Omental fat pad (tissue), 4 donors: ENCODE results near the gene SDE2. TPM values are rescaled to one million over a fixed set of nuclear protein-coding genes. Genes with fewer than 3 reads are reported as not detected.
"Not testable (repeated sequence)": the region's sequence is repeated elsewhere in the genome, so short reads cannot be mapped to it uniquely, and the experiment has no call there.

ENCODE experiments used
- ATAC-seq: fragments of 150-250 bp; one replicate; pipeline ENCODE4 v1.9.1; 2016; ENCODE audit warnings: mild to moderate bottlenecking, moderate library complexity; ENCODE audit not compliant: low FRiP score
- DNase-seq: peaks from one replicate; pipeline ENCODE4 v3.0.0-alpha.2; 2019; ENCODE audit warnings: low spot score
- CTCF ChIP-seq, 3 donors: fragments of 450-650 bp; IDR thresholded peaks; one replicate each; pipeline ENCODE4 v1.5.1; 2016 to 2017; ENCODE audit warnings: antibody characterized with exemption in 3 of 3, mild to moderate bottlenecking in 3 of 3, moderate library complexity in 2 of 3
- total RNA-seq, 4 donors: library from RNA; depleted of rRNA; stranded (reverse); fragments of >200 nt; gene quantifications; one replicate each; pipeline ENCODE4 v1.1.0, GENCODE V29; 2016

SDE2 gene
- total RNA-seq, 4 donors from 2014 or later = 18.0 to 42.3 (median 21.5) TPM

- DNase-seq = no peak
- ATAC-seq = no peak
Observed at GRCh38 chr1:225941187-225941941, 57.8 kb downstream of the SDE2 start, which contains the start of gene LEFTY2. Gene LEFTY2, minus strand, starts transcription at chr1:225941220. Its CDS starts 80 bp downstream, at chr1:225941140.

GRCh38 chr1:225940385-225941151, 58.6 kb downstream of the SDE2 start:
- no peak for ATAC-seq
- TF ChIP-seq CTCF (IDR thresholded peaks at IDR 0.05) = no peak
- no peak for DNase-seq

More at GRCh38 chr1:225941187-225941941, 57.8 kb downstream of the SDE2 start, which contains the start of gene LEFTY2:
- no peak for TF ChIP-seq CTCF (IDR thresholded peaks at IDR 0.05)

- DNase-seq = not testable (repeated sequence)
- ATAC-seq = peak; percentile 6
Observed at GRCh38 chr1:225939939-225940310, 59.2 kb downstream of the SDE2 start.

- DNase-seq = not testable (repeated sequence)
- ATAC-seq = peak; percentile 38
Observed at GRCh38 chr1:225939097-225939938, 59.8 kb downstream of the SDE2 start.

GRCh38 chr1:225937048-225937968, 61.8 kb downstream of the SDE2 start:
- DNase-seq (no peak), ATAC-seq (no peak)
- TF ChIP-seq CTCF (IDR thresholded peaks at IDR 0.05) = no peak

- DNase-seq = no peak
- no peak for ATAC-seq
- TF ChIP-seq CTCF (IDR thresholded peaks at IDR 0.05) = no peak
Observed at GRCh38 chr1:225936523-225936922, 62.6 kb downstream of the SDE2 start.

- ATAC-seq, DNase-seq: not testable (repeated sequence)
Observed at GRCh38 chr1:225936086-225936485, 63.1 kb downstream of the SDE2 start.
